Measurements from ENCODE around the gene ASAP2.

ASAP2 gene

GRCh38 chr2:9288233-9288632, 81.6 kb downstream of the ASAP2 start:
- in situ Hi-C loops (cut with HindIII; ENCODE audit: low pct_ligation_motif_present, low sequenced_read_pairs), result no loop called here
- peak; percentile 93 for DNase-seq
- Histone ChIP-seq H3K27ac (peak overlapping the region; percentile 96), H3K36me3 (replicated peaks) (no peaks in the 10 kb centered on the region), H3K27me3 (replicated peaks) (no peaks in the 10 kb centered on the region), H3K4me3 (ENCODE audit: low read depth, low read length) (no peak overlapping the region)
- TF ChIP-seq CTCF (IDR thresholded peaks at IDR 0.05; ENCODE audit: low read depth, low read length, missing control alignments), result no peak

GRCh38 chr2:9288681-9289338, 82.2 kb downstream of the ASAP2 start:
- in situ Hi-C loops (cut with HindIII; ENCODE audit: low pct_ligation_motif_present, low sequenced_read_pairs), result no loop called here
- H3K27ac ChIP-seq, result peak overlapping the region; percentile 96
- peak; percentile 18 for DNase-seq
- no peak for TF ChIP-seq CTCF (IDR thresholded peaks at IDR 0.05; ENCODE audit: low read depth, low read length, missing control alignments)
- no peak overlapping the region for H3K4me3 ChIP-seq (ENCODE audit: low read depth, low read length)
- no peaks in the 10 kb centered on the region for H3K36me3 ChIP-seq (replicated peaks)
- H3K27me3 ChIP-seq (replicated peaks), result no peaks in the 10 kb centered on the region

- in situ Hi-C loops (cut with HindIII; ENCODE audit: low pct_ligation_motif_present, low sequenced_read_pairs), result no loop called here
- no peaks in the 10 kb centered on the region for H3K27me3 ChIP-seq (replicated peaks)
- H3K27ac ChIP-seq, result no peak overlapping the region
- H3K4me3 ChIP-seq (ENCODE audit: low read depth, low read length), result no peak overlapping the region
- DNase-seq, result no peak
- no peak for TF ChIP-seq CTCF (IDR thresholded peaks at IDR 0.05; ENCODE audit: low read depth, low read length, missing control alignments)
- H3K36me3 ChIP-seq (replicated peaks), result no peaks in the 10 kb centered on the region
These were observed 84.7 kb downstream of the ASAP2 start for GRCh38 chr2:9291331-9291730.

GRCh38 chr2:9291866-9292265, 85.3 kb downstream of the ASAP2 start:
- no peak for TF ChIP-seq CTCF (IDR thresholded peaks at IDR 0.05; ENCODE audit: low read depth, low read length, missing control alignments)
- H3K36me3 ChIP-seq (replicated peaks), result no peaks in the 10 kb centered on the region
- H3K4me3 ChIP-seq (ENCODE audit: low read depth, low read length), result no peak overlapping the region
- no peak overlapping the region for H3K27ac ChIP-seq
- in situ Hi-C loops (cut with HindIII; ENCODE audit: low pct_ligation_motif_present, low sequenced_read_pairs), result no loop called here
- DNase-seq, result no peak
- H3K27me3 ChIP-seq (replicated peaks), result no peaks in the 10 kb centered on the region

GRCh38 chr2:9292426-9292825, 85.8 kb downstream of the ASAP2 start:
- TF ChIP-seq CTCF (IDR thresholded peaks at IDR 0.05; ENCODE audit: low read depth, low read length, missing control alignments), result no peak
- no peak overlapping the region for H3K4me3 ChIP-seq (ENCODE audit: low read depth, low read length)
- in situ Hi-C loops (cut with HindIII; ENCODE audit: low pct_ligation_motif_present, low sequenced_read_pairs), result no loop called here
- no peak overlapping the region for H3K27ac ChIP-seq
- no peak for DNase-seq
- H3K36me3 ChIP-seq (replicated peaks), result no peaks in the 10 kb centered on the region
- H3K27me3 ChIP-seq (replicated peaks), result no peaks in the 10 kb centered on the region

- no peak for DNase-seq
- Histone ChIP-seq H3K27me3 (replicated peaks) (no peaks in the 10 kb centered on the region), H3K4me3 (ENCODE audit: low read depth, low read length) (no peak overlapping the region), H3K36me3 (replicated peaks) (peaks cover 7% of the 10 kb centered on the region), H3K27ac (no peak overlapping the region)
- in situ Hi-C loops (cut with HindIII; ENCODE audit: low pct_ligation_motif_present, low sequenced_read_pairs), result no loop called here
- no peak for TF ChIP-seq CTCF (IDR thresholded peaks at IDR 0.05; ENCODE audit: low read depth, low read length, missing control alignments)
These were observed 88.2 kb downstream of the ASAP2 start for GRCh38 chr2:9294764-9295163.

Measured in brain microvascular endothelial cell (primary cell).